H1 (cell line): ENCODE data around the gene PPP2R5B. TPM values are rescaled to one million over a fixed set of nuclear protein-coding genes. Genes with fewer than 3 reads are reported as not detected.

Experiments used
- CTCF ChIA-PET: fragments of 300-600 bp; sonication (Branson Sonifier 250); formaldehyde crosslinking; loops from one replicate; lab custom pipeline; 2021; ENCODE audit not compliant: partially characterized antibody; lab: Charles Lee
- POLR2A ChIA-PET: fragments of 300-600 bp; sonication (Branson Sonifier 250); formaldehyde crosslinking; loops from one replicate; lab custom pipeline; 2021; ENCODE audit warnings: inconsistent platforms; ENCODE audit not compliant: partially characterized antibody; lab: Charles Lee
- DNase-seq, 2 experiments: peaks; one replicate each; pipeline versions ENCODE4 v3.0.0 to v3.0.0-alpha.2; 2010 to 2022; ENCODE audit warnings: low spot score in 2 of 2, low read depth in 1 of 2, mixed read lengths in 1 of 2
- FAIRE-seq: peaks from 2 replicates; lab custom pipeline; 2011; peaks lifted over from hg19 to GRCh38; lab: Jason Lieb, UNC
- H2AFZ ChIP-seq: 2 replicates; pipeline ENCODE4 v1.8.1; 2012; ENCODE audit warnings: low read length, inconsistent platforms
- H2AK5ac ChIP-seq: 2 replicates; pipeline ENCODE4 v1.6.1; 2013; ENCODE audit warnings: low read depth, low read length
- H2BK120ac ChIP-seq: replicated peaks from 2 replicates; pipeline ENCODE3; 2013; ENCODE audit warnings: low read depth, low read length, inconsistent platforms
- H2BK12ac ChIP-seq: 2 replicates; pipeline ENCODE4 v1.6.1; 2013; ENCODE audit warnings: low read depth, low read length
- H2BK15ac ChIP-seq: 2 replicates; pipeline ENCODE4 v1.6.1; 2013; ENCODE audit warnings: low read length
- H2BK20ac ChIP-seq: 2 replicates; pipeline ENCODE4 v1.6.1; 2013; ENCODE audit warnings: low read length
- H2BK5ac ChIP-seq: 2 replicates; pipeline ENCODE4 v1.6.1; 2013; ENCODE audit warnings: low read depth, low read length
- H3K14ac ChIP-seq: 2 replicates; pipeline ENCODE4 v1.6.1; 2013; ENCODE audit warnings: inconsistent platforms; ENCODE audit not compliant: insufficient read length
- H3K18ac ChIP-seq: 2 replicates; pipeline ENCODE4 v1.6.1; 2013; ENCODE audit warnings: low read length; ENCODE audit errors: extremely low read depth
- H3K23ac ChIP-seq: 2 replicates; pipeline ENCODE4 v1.6.1; 2013; ENCODE audit warnings: inconsistent platforms; ENCODE audit not compliant: insufficient read length
- H3K23me2 ChIP-seq: 2 replicates; pipeline ENCODE4 v1.6.1; 2013; ENCODE audit warnings: low read depth, low read length
- H3K27ac ChIP-seq: 2 replicates; pipeline ENCODE4 v1.6.1; 2011; ENCODE audit warnings: low read depth, low read length, inconsistent platforms
- H3K27me3 ChIP-seq, 4 experiments: replicated peaks in 1 of 4; 1 replicate in 1 of 4; 2 replicates in 3 of 4; pipeline versions ENCODE4 v1.6.1 to v1.8.1; 2011 to 2013; ENCODE audit warnings: low read length in 3 of 4, mild to moderate bottlenecking in 3 of 4, inconsistent platforms in 2 of 4, mixed read lengths in 2 of 4, moderate library complexity in 1 of 4; ENCODE audit not compliant: control insufficient read depth in 3 of 4, insufficient read depth in 3 of 4; ENCODE audit errors: extremely low read depth in 1 of 4
- H3K36me3 ChIP-seq, 4 experiments: 2 replicates each; pipeline versions ENCODE4 v1.6.1 to v1.8.1; 2011 to 2013; ENCODE audit warnings: mild to moderate bottlenecking in 4 of 4, low read length in 3 of 4, moderate library complexity in 2 of 4, control low read depth in 1 of 4, inconsistent platforms in 1 of 4; ENCODE audit not compliant: insufficient read depth in 4 of 4, control insufficient read depth in 2 of 4
- H3K4ac ChIP-seq: replicated peaks from 2 replicates; pipeline ENCODE3; 2013; ENCODE audit warnings: low read length, low read depth, mixed read lengths, inconsistent platforms; ENCODE audit not compliant: insufficient read length
- H3K4me1 ChIP-seq, 4 experiments: replicated peaks in 1 of 4; 1 replicate in 1 of 4; 2 replicates in 3 of 4; pipeline versions ENCODE4 v1.6.1 to v1.8.1; 2011 to 2013; ENCODE audit warnings: low read length in 3 of 4, inconsistent platforms in 2 of 4, mixed read lengths in 1 of 4; ENCODE audit not compliant: insufficient read depth in 4 of 4, control insufficient read depth in 3 of 4
- H3K4me2 ChIP-seq, 2 experiments: 2 replicates each; pipeline versions ENCODE4 v1.6.1 to v1.8.1; 2011 to 2013; ENCODE audit warnings: low read depth in 2 of 2, low read length in 2 of 2, control low read depth in 1 of 2, inconsistent platforms in 1 of 2, mild to moderate bottlenecking in 1 of 2; ENCODE audit not compliant: insufficient read depth in 1 of 2
- H3K4me3 ChIP-seq, 4 experiments: fragments of 200-600, 300-600 bp in 1 of 4; sonication (generic), shearing (Covaris generic), sonication (Bioruptor Twin) in 1 of 4; 2 replicates each; pipeline versions ENCODE4 v1.5.1 to v1.8.1; 2011 to 2016; ENCODE audit warnings: low read length in 4 of 4, low read depth in 3 of 4, control low read depth in 2 of 4, inconsistent platforms in 2 of 4, mild to moderate bottlenecking in 2 of 4, mixed read lengths in 1 of 4, moderate library complexity in 1 of 4; ENCODE audit not compliant: insufficient read depth in 2 of 4; ENCODE audit errors: extremely low read depth in 1 of 4
- H3K56ac ChIP-seq: replicated peaks from 2 replicates; pipeline ENCODE3; 2013; ENCODE audit warnings: low read depth, mild to moderate bottlenecking, mixed read lengths, low read length, inconsistent platforms; ENCODE audit not compliant: insufficient read length
- H3K79me1 ChIP-seq: 2 replicates; pipeline ENCODE4 v1.6.1; 2013; ENCODE audit warnings: low read depth, low read length, control low read depth
- H3K79me2 ChIP-seq, 2 experiments: 2 replicates each; pipeline versions ENCODE4 v1.6.1 to v1.8.1; 2012 to 2013; ENCODE audit warnings: low read length in 2 of 2, mild to moderate bottlenecking in 2 of 2, inconsistent platforms in 1 of 2; ENCODE audit not compliant: insufficient read depth in 2 of 2, control insufficient read depth in 1 of 2
- H3K9ac ChIP-seq, 4 experiments: replicated peaks in 1 of 4; 1 replicate in 1 of 4; 2 replicates in 3 of 4; pipeline versions ENCODE4 v1.6.1 to v1.8.1; 2011 to 2013; ENCODE audit warnings: low read depth in 3 of 4, low read length in 3 of 4, control low read depth in 2 of 4, mild to moderate bottlenecking in 2 of 4, moderate library complexity in 2 of 4, inconsistent platforms in 1 of 4; ENCODE audit errors: extremely low read depth in 1 of 4
- H3K9me3 ChIP-seq, 2 experiments: 2 replicates each; pipeline versions ENCODE4 v1.6.1 to v1.8.1; 2012 to 2013; ENCODE audit warnings: mild to moderate bottlenecking in 2 of 2, moderate library complexity in 2 of 2, control low read depth in 1 of 2, inconsistent platforms in 1 of 2, low read depth in 1 of 2, low read length in 1 of 2, mixed read lengths in 1 of 2; ENCODE audit not compliant: insufficient read depth in 2 of 2
- H4K20me1 ChIP-seq, 2 experiments: replicated peaks in 1 of 2; 2 replicates each; pipeline versions ENCODE3 to v1.8.1; 2011 to 2013; ENCODE audit warnings: inconsistent platforms in 2 of 2, low read length in 2 of 2, mild to moderate bottlenecking in 1 of 2; ENCODE audit not compliant: insufficient read depth in 2 of 2, control insufficient read depth in 1 of 2
- H4K5ac ChIP-seq: 2 replicates; pipeline ENCODE4 v1.6.1; 2013; ENCODE audit warnings: low read length, low read depth, mixed read lengths, inconsistent platforms; ENCODE audit not compliant: insufficient read length
- H4K8ac ChIP-seq: 2 replicates; pipeline ENCODE4 v1.8.0; 2013; ENCODE audit warnings: mild to moderate bottlenecking, moderate library complexity, low read length, inconsistent platforms; ENCODE audit not compliant: insufficient read depth; ENCODE audit errors: extremely low read depth
- H4K91ac ChIP-seq: replicated peaks from 2 replicates; pipeline ENCODE3; 2013; ENCODE audit warnings: low read length, mixed read lengths, inconsistent platforms; ENCODE audit not compliant: insufficient read length
- ASH2L ChIP-seq: fragments of 200-600, 300-600 bp; sonication (generic); IDR thresholded peaks from one replicate; pipeline ENCODE4 v1.7.1; 2017; ENCODE audit warnings: low read length
- BRCA1 ChIP-seq: IDR thresholded peaks from 2 replicates; pipeline ENCODE4 v1.6.1; 2012; ENCODE audit warnings: low read depth, low read length, improper control_type of control experiment
- CEBPB ChIP-seq: IDR thresholded peaks from 2 replicates; pipeline ENCODE4 v1.6.1; 2012; ENCODE audit warnings: low read depth, low read length
- EZH2 ChIP-seq: fragments of 200-600 bp; sonication (generic); IDR thresholded peaks from 2 replicates; pipeline ENCODE4 v1.7.1; 2012; ENCODE audit warnings: low read depth, mild to moderate bottlenecking, moderate library complexity, low read length, inconsistent platforms; ENCODE audit not compliant: severe bottlenecking
- FOSL1 ChIP-seq: IDR thresholded peaks from 2 replicates; pipeline ENCODE4 v1.6.1; 2011; ENCODE audit warnings: mild to moderate bottlenecking, low read depth, low read length, moderate library complexity; ENCODE audit not compliant: insufficient read depth
- GTF2F1 ChIP-seq: IDR thresholded peaks from 2 replicates; pipeline ENCODE4 v1.6.1; 2012; ENCODE audit warnings: low read depth, low read length, improper control_type of control experiment, borderline replicate concordance
- MAX ChIP-seq: IDR thresholded peaks from 2 replicates; pipeline ENCODE4 v1.6.1; 2012; ENCODE audit warnings: inconsistent platforms
- RXRA ChIP-seq: IDR thresholded peaks from 2 replicates; pipeline ENCODE4 v1.6.1; 2011; ENCODE audit warnings: low read depth, mild to moderate bottlenecking, low read length, moderate library complexity; ENCODE audit not compliant: insufficient read depth
- SIX5 ChIP-seq: IDR thresholded peaks from 2 replicates; pipeline ENCODE4 v1.6.1; 2011; ENCODE audit warnings: mild to moderate bottlenecking, low read depth, low read length
- SP2 ChIP-seq: IDR thresholded peaks from 2 replicates; pipeline ENCODE4 v1.6.1; 2012; ENCODE audit warnings: mild to moderate bottlenecking, low read length, inconsistent platforms
- SUZ12 ChIP-seq: fragments of 200-600 bp; sonication (generic); IDR thresholded peaks from 2 replicates; pipeline ENCODE4 v1.6.1; 2012; ENCODE audit warnings: mild to moderate bottlenecking, inconsistent platforms, low read length, moderate library complexity, mixed read lengths
- TAF1 ChIP-seq: IDR thresholded peaks from 2 replicates; pipeline ENCODE4 v1.6.1; 2011; ENCODE audit warnings: mild to moderate bottlenecking, low read depth, low read length
- WGBS, 2 experiments: shearing (Covaris generic) in 1 of 2; methylation state at CpG; one replicate each; pipeline versions ENCODE4 v1.1.6 to v1.1.7; 2013 to 2015; ENCODE audit warnings: low lambda C conversion rate in 2 of 2, mixed read lengths in 2 of 2, inconsistent platforms in 1 of 2, low coverage in 1 of 2, missing lambda C conversion rate in 1 of 2; ENCODE audit not compliant: insufficient replicate concordance in 2 of 2, insufficient coverage in 1 of 2, insufficient read length in 1 of 2; ENCODE audit errors: extremely low coverage in 1 of 2, missing lambda C conversion rate in 1 of 2; 5-methylcytosine and 5-hydroxymethylcytosine counted together
- polyA plus RNA-seq, 7 experiments: library from polyadenylated mRNA; depleted of rRNA in 3 of 7; stranded (reverse) in 5 of 7; unstranded in 2 of 7; fragments of >200 nt in 5 of 7; fragments of 200-250 nt in 2 of 7; gene quantifications; 1 replicate in 5 of 7; 2 replicates in 1 of 7; 4 replicates in 1 of 7; pipeline versions ENCODE4 v1.2.1 to v1.2.3, GENCODE V29; 2011 to 2013; ENCODE audit warnings: missing spikeins in 2 of 7, mixed read lengths in 2 of 7
- total RNA-seq: library from RNA; stranded (reverse); fragmentation: NEBNext Ultra II Directional; extraction: Animal tissue kit (Norgen Biotek cat#: 25700); gene quantifications from 2 replicates; pipeline ENCODE4 v1.2.1, GENCODE V29; 2021
- TF ChIP-seq, protein P1 (sequence below), 3 experiments: IDR thresholded peaks; 1 replicate in 2 of 3; 2 replicates in 1 of 3; pipeline versions ENCODE4 v1.5.1 to v1.6.1; 2011; ENCODE audit warnings: low read length in 3 of 3, mild to moderate bottlenecking in 3 of 3, inconsistent platforms in 2 of 3, low read depth in 1 of 3, moderate library complexity in 1 of 3; ENCODE audit not compliant: insufficient read depth in 1 of 3; ENCODE audit errors: control extremely low read depth in 1 of 3

PPP2R5B gene
- total and polyA plus RNA-seq, 2 of the 8 experiments (the other 6 are each of a cell fraction or from before 2014, with no cell fraction given): 4.9 to 5.1 TPM

DNA sequence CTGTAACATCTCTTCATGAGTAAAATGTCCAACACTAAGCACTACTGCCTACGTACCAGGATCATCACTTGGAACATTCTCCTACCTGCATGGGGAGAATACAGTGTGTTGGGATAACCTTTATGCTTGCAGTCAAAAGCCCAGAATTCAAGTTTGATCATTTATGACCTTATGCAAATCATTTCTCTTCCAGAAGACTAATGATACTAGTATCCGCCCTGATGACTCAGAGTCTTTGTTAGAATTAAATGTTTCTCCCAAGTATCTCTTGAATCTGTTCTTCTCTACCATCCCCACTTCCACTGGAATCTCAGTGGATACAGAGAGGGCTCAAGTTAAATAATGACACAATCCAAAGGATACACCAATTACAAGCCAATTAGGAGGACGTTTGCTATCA lies 35.0 kb downstream of the PPP2R5B start:
- CTCF ChIA-PET: interaction anchor here (1.3 kb wide), 1 partner anchor 37 kb away, joined by 3 read pairs; the partner anchor contains the start of gene BATF2
- Histone ChIP-seq H3K4me2 (no peak overlapping the region), H3K9ac (no peak overlapping the region), H2AK5ac (no peak overlapping the region), H3K4me3 (no peak overlapping the region), H3K36me3 (no peaks in the 10 kb centered on the region), H3K23ac (no peak overlapping the region), H4K91ac (no peak overlapping the region), H2BK12ac (no peak overlapping the region), H3K14ac (no peak overlapping the region), H4K8ac (no peak overlapping the region), H2BK20ac (no peak overlapping the region), H3K4ac (no peak overlapping the region), H3K4me1 (no peaks in the 10 kb centered on the region), H2BK120ac (no peak overlapping the region), H2AFZ (no peak overlapping the region), H3K27me3 (no peaks in the 10 kb centered on the region), H3K56ac (no peak overlapping the region), H3K18ac (no peak overlapping the region), H3K9me3 (no peaks in the 10 kb centered on the region), H4K5ac (no peak overlapping the region), H2BK15ac (no peak overlapping the region), H4K20me1 (no peaks in the 10 kb centered on the region), H3K79me2 (no peaks in the 10 kb centered on the region), H3K79me1 (no peaks in the 10 kb centered on the region), H2BK5ac (no peak overlapping the region), H3K23me2 (no peaks in the 10 kb centered on the region), H3K27ac (no peak overlapping the region)
- POLR2A ChIA-PET: no interaction called here
- DNase-seq: no peak
- WGBS, 2 experiments: 89% methylated on average over 3 of the region's 3 CpGs; no CpG with 5 or more reads in 1 of the 2 experiments
- FAIRE-seq: no peak
- TF ChIP-seq SIX5: no peak
- no peak for TF ChIP-seq TAF1
- TF ChIP-seq, protein P1, sequence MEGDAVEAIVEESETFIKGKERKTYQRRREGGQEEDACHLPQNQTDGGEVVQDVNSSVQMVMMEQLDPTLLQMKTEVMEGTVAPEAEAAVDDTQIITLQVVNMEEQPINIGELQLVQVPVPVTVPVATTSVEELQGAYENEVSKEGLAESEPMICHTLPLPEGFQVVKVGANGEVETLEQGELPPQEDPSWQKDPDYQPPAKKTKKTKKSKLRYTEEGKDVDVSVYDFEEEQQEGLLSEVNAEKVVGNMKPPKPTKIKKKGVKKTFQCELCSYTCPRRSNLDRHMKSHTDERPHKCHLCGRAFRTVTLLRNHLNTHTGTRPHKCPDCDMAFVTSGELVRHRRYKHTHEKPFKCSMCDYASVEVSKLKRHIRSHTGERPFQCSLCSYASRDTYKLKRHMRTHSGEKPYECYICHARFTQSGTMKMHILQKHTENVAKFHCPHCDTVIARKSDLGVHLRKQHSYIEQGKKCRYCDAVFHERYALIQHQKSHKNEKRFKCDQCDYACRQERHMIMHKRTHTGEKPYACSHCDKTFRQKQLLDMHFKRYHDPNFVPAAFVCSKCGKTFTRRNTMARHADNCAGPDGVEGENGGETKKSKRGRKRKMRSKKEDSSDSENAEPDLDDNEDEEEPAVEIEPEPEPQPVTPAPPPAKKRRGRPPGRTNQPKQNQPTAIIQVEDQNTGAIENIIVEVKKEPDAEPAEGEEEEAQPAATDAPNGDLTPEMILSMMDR (IDR thresholded peaks at IDR 0.05; ENCODE audit: control extremely low read depth in 1 of 3, insufficient read depth in 1 of 3, low read depth in 1 of 3, low read length in 3 of 3): no peak
- no peak for TF ChIP-seq ASH2L
- TF ChIP-seq BRCA1: no peak
- TF ChIP-seq FOSL1: no peak
- no peak for TF ChIP-seq GTF2F1
- no peak for TF ChIP-seq CEBPB
- TF ChIP-seq MAX: no peak
- no peak for TF ChIP-seq SUZ12
- no peak for TF ChIP-seq RXRA
- TF ChIP-seq EZH2: no peak
- TF ChIP-seq SP2: no peak
